OCI-LY1 (cell line): Measurements from ENCODE around the gene DNAH8.

Experiments
- H2AFZ ChIP-seq: fragments of 200-600 bp; sonication (generic), shearing (Covaris generic); 2 replicates; pipeline ENCODE4 v1.6.0; 2014; ENCODE audit warnings: antibody characterized with exemption, mild to moderate bottlenecking, low read length
- H3F3A ChIP-seq: fragments of 200-600 bp; sonication (generic), shearing (Covaris generic); 2 replicates; pipeline ENCODE4 v1.6.0; 2014; ENCODE audit warnings: mild to moderate bottlenecking, antibody characterized with exemption, low read length, moderate library complexity; ENCODE audit not compliant: insufficient read depth
- H3K27ac ChIP-seq: fragments of 200-600 bp; sonication (generic); 2 replicates; pipeline ENCODE4 v1.5.1; 2014; ENCODE audit warnings: low read length, mixed run types, mild to moderate bottlenecking, low read depth; ENCODE audit not compliant: poor library complexity, severe bottlenecking
- H3K27me3 ChIP-seq: fragments of 200-600 bp; sonication (generic); 2 replicates; pipeline ENCODE4 v1.6.0; 2014; ENCODE audit warnings: antibody characterized with exemption, mild to moderate bottlenecking, low read length, moderate library complexity; ENCODE audit not compliant: insufficient read depth
- H3K36me3 ChIP-seq: fragments of 200-600 bp; sonication (generic); 2 replicates; pipeline ENCODE4 v1.6.1; 2014; ENCODE audit warnings: mild to moderate bottlenecking, antibody characterized with exemption, low read length, moderate library complexity, mixed read lengths; ENCODE audit not compliant: insufficient read depth
- H3K4me1 ChIP-seq: fragments of 200-600 bp; sonication (generic); 2 replicates; pipeline ENCODE4 v1.5.1; 2014; ENCODE audit warnings: mild to moderate bottlenecking, low read length, moderate library complexity; ENCODE audit not compliant: insufficient read depth, severe bottlenecking
- H3K4me2 ChIP-seq: fragments of 200-600 bp; sonication (generic), shearing (Covaris generic); 2 replicates; pipeline ENCODE4 v1.6.1; 2014; ENCODE audit warnings: low read length
- H3K4me3 ChIP-seq: fragments of 200-600 bp; sonication (generic); 2 replicates; pipeline ENCODE4 v1.5.1; 2014; ENCODE audit warnings: low read length, low read depth, mild to moderate bottlenecking, mixed read lengths; ENCODE audit not compliant: poor library complexity, severe bottlenecking
- H3K79me2 ChIP-seq: fragments of 200-600 bp; shearing (Covaris generic); 2 replicates; pipeline ENCODE4 v1.6.1; 2016; ENCODE audit warnings: mixed run types, low read length, mixed read lengths; ENCODE audit not compliant: insufficient read depth
- H3K9ac ChIP-seq: fragments of 200-600 bp; sonication (generic), shearing (Covaris generic); 2 replicates; pipeline ENCODE4 v1.6.1; 2014; ENCODE audit warnings: mild to moderate bottlenecking, low read length, mixed read lengths
- H3K9me2 ChIP-seq: fragments of 200-600 bp; sonication (generic), shearing (Covaris generic); 2 replicates; pipeline ENCODE4 v1.6.1; 2014; ENCODE audit warnings: low read depth, mild to moderate bottlenecking, low read length, mixed read lengths
- H3K9me3 ChIP-seq: fragments of 200-600 bp; shearing (Covaris generic); 2 replicates; pipeline ENCODE4 v1.6.1; 2014; ENCODE audit warnings: low read length, mixed read lengths
- H4K20me1 ChIP-seq: fragments of 200-600 bp; sonication (generic), shearing (Covaris generic); 2 replicates; pipeline ENCODE4 v1.6.0; 2016; ENCODE audit warnings: mild to moderate bottlenecking, low read length; ENCODE audit not compliant: insufficient read depth
- CTCF ChIP-seq: fragments of 200-600 bp; sonication (generic), shearing (Covaris generic); IDR thresholded peaks from 2 replicates; pipeline ENCODE4 v1.5.1; 2017; ENCODE audit warnings: mild to moderate bottlenecking, antibody characterized with exemption, low read length, moderate library complexity, mixed read lengths
- EZH2 ChIP-seq: fragments of 200-600 bp; sonication (generic), shearing (Covaris generic); IDR thresholded peaks from 2 replicates; pipeline ENCODE4 v1.8.0; 2017; ENCODE audit warnings: borderline replicate concordance, mixed run types, mild to moderate bottlenecking, antibody characterized with exemption, low read length, moderate library complexity, mixed read lengths

DNAH8 gene

GRCh38 chr6:39040080-39040673, 325.1 kb downstream of the DNAH8 start:
- no peaks in the 10 kb centered on the region for H3K9me3 ChIP-seq
- H3K9me2 ChIP-seq = no peaks in the 10 kb centered on the region
- no peak overlapping the region for H3K4me3 ChIP-seq
- no peaks in the 10 kb centered on the region for H4K20me1 ChIP-seq
- TF ChIP-seq CTCF (no peak), EZH2 (no peak)
- no peaks in the 10 kb centered on the region for H3K4me1 ChIP-seq
- H3K4me2 ChIP-seq = no peak overlapping the region
- H3K36me3 ChIP-seq = no peaks in the 10 kb centered on the region
- H3K27me3 ChIP-seq = no peaks in the 10 kb centered on the region
- H2AFZ ChIP-seq = no peak overlapping the region
- H3K79me2 ChIP-seq = no peaks in the 10 kb centered on the region
- no peaks in the 10 kb centered on the region for H3F3A ChIP-seq
- no peak overlapping the region for H3K27ac ChIP-seq
- no peak overlapping the region for H3K9ac ChIP-seq

- Histone ChIP-seq H4K20me1 (no peaks in the 10 kb centered on the region), H3K27me3 (no peaks in the 10 kb centered on the region), H3K9me3 (no peaks in the 10 kb centered on the region), H2AFZ (no peak overlapping the region), H3K79me2 (no peaks in the 10 kb centered on the region), H3K9me2 (no peaks in the 10 kb centered on the region), H3F3A (no peaks in the 10 kb centered on the region), H3K4me1 (no peaks in the 10 kb centered on the region), H3K4me2 (no peak overlapping the region), H3K27ac (no peak overlapping the region), H3K4me3 (no peak overlapping the region), H3K9ac (no peak overlapping the region), H3K36me3 (no peaks in the 10 kb centered on the region)
- TF ChIP-seq CTCF = no peak
- TF ChIP-seq EZH2 = no peak
These were observed 326.0 kb downstream of the DNAH8 start for GRCh38 chr6:39041072-39041471.

GRCh38 chr6:39043776-39044175, 328.7 kb downstream of the DNAH8 start:
- no peak for TF ChIP-seq CTCF
- TF ChIP-seq EZH2 = no peak
- Histone ChIP-seq H3K9ac (no peak overlapping the region), H3K4me2 (no peak overlapping the region), H3K4me3 (no peak overlapping the region), H3K27me3 (no peaks in the 10 kb centered on the region), H4K20me1 (no peaks in the 10 kb centered on the region), H3K79me2 (no peaks in the 10 kb centered on the region), H3K36me3 (no peaks in the 10 kb centered on the region), H3K27ac (no peak overlapping the region), H3K9me2 (no peaks in the 10 kb centered on the region), H3K9me3 (no peaks in the 10 kb centered on the region), H2AFZ (no peak overlapping the region), H3F3A (no peaks in the 10 kb centered on the region), H3K4me1 (no peaks in the 10 kb centered on the region)
